Right atrium auricular region (tissue), 2 donors: Measurements from ENCODE around the gene CNTFR. TPM values are rescaled to one million over a fixed set of nuclear protein-coding genes. Genes with fewer than 3 reads are reported as not detected.

Source experiments
- DNase-seq: peaks from one replicate; pipeline ENCODE4 v3.0.0-alpha.2; 2019; ENCODE audit warnings: low spot score
- H3K27ac ChIP-seq, 2 donors: fragments of 200-600 bp; sonication (generic); 1 replicate in 1 of 2; 2 replicates in 1 of 2; pipeline ENCODE4 v1.5.1; 2016 to 2019
- H3K27me3 ChIP-seq, 2 donors: fragments of 200-600 bp; sonication (generic); one replicate each; pipeline versions ENCODE4 v1.5.1 to v1.6.0; 2017 to 2019
- H3K36me3 ChIP-seq: fragments of 200-600 bp; sonication (generic); one replicate; pipeline ENCODE4 v1.5.1; 2016
- H3K4me1 ChIP-seq, 2 donors: fragments of 200-600 bp; sonication (generic); one replicate each; pipeline versions ENCODE4 v1.5.1 to v1.6.0; 2017 to 2019
- H3K4me3 ChIP-seq, 2 donors: fragments of 200-600 bp; sonication (generic); 1 replicate in 1 of 2; 2 replicates in 1 of 2; pipeline ENCODE4 v1.5.1; 2017 to 2019; ENCODE audit warnings: mild to moderate bottlenecking in 1 of 2, moderate library complexity in 1 of 2
- H3K9me3 ChIP-seq, 2 donors: fragments of 200-600 bp; sonication (generic); one replicate each; pipeline ENCODE4 v1.5.1; 2019
- CTCF ChIP-seq, 2 donors: fragments of 200-600 bp; sonication (generic); IDR thresholded peaks; one replicate each; pipeline ENCODE4 v1.5.1; 2019; ENCODE audit warnings: antibody characterized with exemption in 2 of 2
- total RNA-seq, 2 donors: library from RNA; depleted of rRNA; stranded (reverse); fragments of >200 nt; gene quantifications; one replicate each; pipeline ENCODE4 v1.1.0, GENCODE V29; 2016

The CNTFR gene
- total RNA-seq, 2 donors from 2014 or later, result 6.6 to 23.3 TPM

GRCh38 chr9:34549407-34549732 is 40.2 kb downstream of the CNTFR start:
- Histone ChIP-seq H3K4me1 (no peaks in the 10 kb centered on the region), H3K27ac (no peak overlapping the region), H3K9me3 (no peaks in the 10 kb centered on the region), H3K27me3 (no peaks in the 10 kb centered on the region), H3K36me3 (no peaks in the 10 kb centered on the region), H3K4me3 (no peak overlapping the region)
- TF ChIP-seq CTCF (IDR thresholded peaks at IDR 0.05), result no peak
- DNase-seq, result peak; percentile 55

GRCh38 chr9:34547960-34548611 is 41.4 kb downstream of the CNTFR start:
- Histone ChIP-seq H3K27me3 (no peaks in the 10 kb centered on the region), H3K27ac (no peak overlapping the region), H3K9me3 (no peaks in the 10 kb centered on the region), H3K4me3 (no peak overlapping the region), H3K4me1 (no peaks in the 10 kb centered on the region), H3K36me3 (no peaks in the 10 kb centered on the region)
- DNase-seq, result peak; percentile 82
- TF ChIP-seq CTCF (IDR thresholded peaks at IDR 0.05), result peak; percentile 62 to 89

GRCh38 chr9:34546834-34547827 is 42.4 kb downstream of the CNTFR start:
- peak; percentile 66 to 80 for TF ChIP-seq CTCF (IDR thresholded peaks at IDR 0.05)
- H3K4me1 ChIP-seq, result no peaks in the 10 kb centered on the region
- H3K4me3 ChIP-seq, result no peak overlapping the region
- no peaks in the 10 kb centered on the region for H3K9me3 ChIP-seq
- no peaks in the 10 kb centered on the region for H3K27me3 ChIP-seq
- H3K36me3 ChIP-seq, result no peaks in the 10 kb centered on the region
- H3K27ac ChIP-seq, result no peak overlapping the region
- no peak for DNase-seq

GRCh38 chr9:34546102-34546833 is 43.3 kb downstream of the CNTFR start:
- Histone ChIP-seq H3K9me3 (no peaks in the 10 kb centered on the region), H3K36me3 (no peaks in the 10 kb centered on the region), H3K27ac (no peak overlapping the region), H3K4me1 (no peaks in the 10 kb centered on the region), H3K27me3 (no peaks in the 10 kb centered on the region), H3K4me3 (no peak overlapping the region)
- TF ChIP-seq CTCF (IDR thresholded peaks at IDR 0.05), result no peak
- DNase-seq, result no peak

GRCh38 chr9:34545497-34545896 is 44.0 kb downstream of the CNTFR start:
- H3K9me3 ChIP-seq, result no peaks in the 10 kb centered on the region
- no peaks in the 10 kb centered on the region for H3K36me3 ChIP-seq
- TF ChIP-seq CTCF (IDR thresholded peaks at IDR 0.05), result no peak
- no peaks in the 10 kb centered on the region for H3K27me3 ChIP-seq
- no peak overlapping the region for H3K27ac ChIP-seq
- peak; percentile 48 for DNase-seq
- no peak overlapping the region for H3K4me3 ChIP-seq
- no peaks in the 10 kb centered on the region for H3K4me1 ChIP-seq
